Measurements from ENCODE around the gene RRP7A.

DNA sequence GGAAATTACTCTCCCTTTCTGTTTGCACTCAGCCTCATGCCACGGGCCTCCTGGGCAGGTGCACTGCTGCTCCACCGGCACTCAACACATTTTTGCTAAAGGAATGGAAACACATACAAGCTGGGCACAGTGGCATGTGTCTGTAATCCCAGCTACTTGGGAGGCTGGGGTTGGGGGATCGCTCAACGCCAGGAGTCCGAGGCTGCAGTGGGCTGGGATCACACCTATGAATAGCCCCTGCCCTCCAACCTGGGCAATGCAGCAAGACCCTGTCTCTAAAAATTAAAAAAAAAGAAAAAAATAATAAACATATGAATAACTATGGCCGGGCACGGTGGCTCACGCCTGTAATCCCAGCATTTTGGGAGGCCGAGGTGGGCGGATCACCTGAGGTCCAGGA lies 30.6 kb downstream of the RRP7A start:
- TF ChIP-seq, protein P1, sequence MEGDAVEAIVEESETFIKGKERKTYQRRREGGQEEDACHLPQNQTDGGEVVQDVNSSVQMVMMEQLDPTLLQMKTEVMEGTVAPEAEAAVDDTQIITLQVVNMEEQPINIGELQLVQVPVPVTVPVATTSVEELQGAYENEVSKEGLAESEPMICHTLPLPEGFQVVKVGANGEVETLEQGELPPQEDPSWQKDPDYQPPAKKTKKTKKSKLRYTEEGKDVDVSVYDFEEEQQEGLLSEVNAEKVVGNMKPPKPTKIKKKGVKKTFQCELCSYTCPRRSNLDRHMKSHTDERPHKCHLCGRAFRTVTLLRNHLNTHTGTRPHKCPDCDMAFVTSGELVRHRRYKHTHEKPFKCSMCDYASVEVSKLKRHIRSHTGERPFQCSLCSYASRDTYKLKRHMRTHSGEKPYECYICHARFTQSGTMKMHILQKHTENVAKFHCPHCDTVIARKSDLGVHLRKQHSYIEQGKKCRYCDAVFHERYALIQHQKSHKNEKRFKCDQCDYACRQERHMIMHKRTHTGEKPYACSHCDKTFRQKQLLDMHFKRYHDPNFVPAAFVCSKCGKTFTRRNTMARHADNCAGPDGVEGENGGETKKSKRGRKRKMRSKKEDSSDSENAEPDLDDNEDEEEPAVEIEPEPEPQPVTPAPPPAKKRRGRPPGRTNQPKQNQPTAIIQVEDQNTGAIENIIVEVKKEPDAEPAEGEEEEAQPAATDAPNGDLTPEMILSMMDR (conservative IDR thresholded peaks at IDR 0.05; ENCODE audit: low read depth, low read length) = no peak
- TF ChIP-seq EZH2 (IDR thresholded peaks at IDR 0.05; ENCODE audit: low read length, unreplicated experiment) = no peak
- TF ChIP-seq EZH2phosphoT487 (IDR thresholded peaks at IDR 0.05; ENCODE audit: borderline replicate concordance, low read length) = no peak

Measured in PC-3 (cell line).